A549 (cell line): ENCODE results near the gene CRYBG2. TPM values are rescaled to one million over a fixed set of nuclear protein-coding genes. Genes with fewer than 3 reads are reported as not detected.
A peak's percentile ranks its signal among the peaks of the same experiment; 100 is the strongest.

Experiments used
- ATAC-seq, 2 experiments: fragments of 200-7000 bp in 1 of 2; fragments of >200 bp in 1 of 2; cut with Nextera tagmentation in 1 of 2; cut with Tn5 transposase in 1 of 2; 3 replicates each; pipeline versions ENCODE4 v1.8.0 to v1.9.1; 2018 to 2020; ENCODE audit warnings: mild to moderate bottlenecking in 1 of 2, moderate library complexity in 1 of 2
- CTCF ChIA-PET: fragments of 300-600 bp; sonication (Branson Sonifier 250); formaldehyde crosslinking; extraction: SDS; loops from one replicate; lab custom pipeline; 2021; ENCODE audit warnings: antibody characterized with exemption, inconsistent platforms; lab: Yijun Ruan, JAX
- POLR2A ChIA-PET: fragments of 350-600 bp; formaldehyde crosslinking; extraction: SDS; loops from one replicate; lab custom pipeline; 2021; ENCODE audit warnings: antibody characterized with exemption, inconsistent platforms; lab: Yijun Ruan, JAX
- DNase-seq, 2 experiments: peaks; one replicate each; pipeline versions ENCODE4 v3.0.0 to v3.0.0-alpha.2; 2011 to 2016; ENCODE audit warnings: low read depth in 1 of 2, low spot score in 1 of 2
- FAIRE-seq: peaks from 2 replicates; lab custom pipeline; 2011; peaks lifted over from hg19 to GRCh38; lab: Jason Lieb, UNC
- H3K27ac ChIP-seq, 2 experiments: fragments of >200 bp; sonication (Bioruptor Twin); formaldehyde crosslinking; 3 replicates each; pipeline ENCODE4 v1.5.1; 2016 to 2017
- H3K4me1 ChIP-seq: fragments of >200 bp; sonication (Bioruptor Twin); formaldehyde crosslinking; 3 replicates; pipeline ENCODE4 v1.6.1; 2016
- H3K4me2 ChIP-seq: fragments of >200 bp; sonication (Bioruptor Twin); formaldehyde crosslinking; 3 replicates; pipeline ENCODE4 v1.6.1; 2016
- H3K4me3 ChIP-seq: fragments of >200 bp; sonication (Bioruptor Twin); formaldehyde crosslinking; 3 replicates; pipeline ENCODE4 v1.5.1; 2016
- H3K9me3 ChIP-seq: fragments of >200 bp; sonication (Bioruptor Twin); formaldehyde crosslinking; 3 replicates; pipeline ENCODE4 v1.6.1; 2016
- CBX2 ChIP-seq: fragments of 200-600 bp; sonication (generic); IDR thresholded peaks from 2 replicates; pipeline ENCODE4 v1.6.1; 2016; ENCODE audit warnings: low read depth, mild to moderate bottlenecking, borderline replicate concordance
- CHD2 ChIP-seq: fragments of 150-350 bp; IDR thresholded peaks from 2 replicates; pipeline ENCODE4 v1.6.1; 2014; ENCODE audit warnings: low read length; ENCODE audit not compliant: partially characterized antibody
- CHD4 ChIP-seq: fragments of 200-600 bp; sonication (generic); IDR thresholded peaks from 2 replicates; pipeline ENCODE4 v1.6.1; 2016; ENCODE audit warnings: antibody characterized with exemption, mild to moderate bottlenecking, borderline replicate concordance
- EHF ChIP-seq: fragments of 250-450 bp; sonication (Bioruptor Pico); IDR thresholded peaks from 2 replicates; pipeline ENCODE4 v1.5.0; 2020; ENCODE audit warnings: mild to moderate bottlenecking
- EHMT2 ChIP-seq: fragments of 200-600 bp; sonication (generic); IDR thresholded peaks from 2 replicates; pipeline ENCODE4 v1.6.1; 2016; ENCODE audit warnings: antibody characterized with exemption, low read depth, mild to moderate bottlenecking, moderate library complexity
- ESRRA ChIP-seq: fragments of 150-350 bp; IDR thresholded peaks from 2 replicates; pipeline ENCODE4 v1.6.1; 2014; ENCODE audit warnings: mild to moderate bottlenecking, low read length, borderline replicate concordance
- GATA3 ChIP-seq: IDR thresholded peaks from 2 replicates; pipeline ENCODE4 v1.6.1; 2012; ENCODE audit warnings: borderline replicate concordance
- JUN ChIP-seq, 2 experiments: fragments of >200 bp; sonication (Bioruptor Twin); formaldehyde crosslinking; IDR thresholded peaks; 2 replicates in 1 of 2; 3 replicates in 1 of 2; pipeline ENCODE4 v1.6.1; 2016 to 2017
- KDM1A ChIP-seq: fragments of 200-600 bp; sonication (generic); IDR thresholded peaks from 2 replicates; pipeline ENCODE4 v1.6.1; 2016; ENCODE audit warnings: low read depth, mild to moderate bottlenecking
- MAFK ChIP-seq: fragments of 450-650 bp; IDR thresholded peaks from 2 replicates; pipeline ENCODE4 v1.6.1; 2014; ENCODE audit not compliant: partially characterized antibody
- NFE2L2 ChIP-seq: fragments of 150-350 bp; conservative IDR thresholded peaks from 2 replicates; pipeline ENCODE4 v1.6.1; 2014; ENCODE audit warnings: low read length
- POLR2AphosphoS2 ChIP-seq: conservative IDR thresholded peaks from 2 replicates; pipeline ENCODE4 v1.6.1; 2012; ENCODE audit warnings: low read length, improper control_type of control experiment, inconsistent platforms
- RCOR1 ChIP-seq: fragments of 150-350 bp; IDR thresholded peaks from 2 replicates; pipeline ENCODE4 v1.6.1; 2014; ENCODE audit warnings: antibody characterized with exemption, low read length, low read depth
- RFX5 ChIP-seq: fragments of 450-650 bp; IDR thresholded peaks from 2 replicates; pipeline ENCODE4 v1.7.1; 2014; ENCODE audit warnings: antibody characterized with exemption, mild to moderate bottlenecking, moderate library complexity
- SREBF2 ChIP-seq: fragments of 450-650 bp; IDR thresholded peaks from 2 replicates; pipeline ENCODE4 v1.6.1; 2014; ENCODE audit warnings: mild to moderate bottlenecking, moderate library complexity
- ZFP36 ChIP-seq: fragments of 450-650 bp; IDR thresholded peaks from 2 replicates; pipeline ENCODE4 v1.6.1; 2014; ENCODE audit warnings: borderline replicate concordance; ENCODE audit not compliant: partially characterized antibody
- WGBS: methylation state at CpG from one replicate; pipeline ENCODE4 v1.1.6; 2017; ENCODE audit errors: missing lambda C conversion rate; 5-methylcytosine and 5-hydroxymethylcytosine counted together
- polyA plus RNA-seq, 4 experiments: library from polyadenylated mRNA; depleted of rRNA in 3 of 4; stranded (reverse); fragments of >200 nt; fragmentation: RNase III in 1 of 4; extraction: RNeasy Plus Mini Kit Qiagen cat#74134 plus additional on column Dnase treatment in 1 of 4; gene quantifications; 2 replicates in 3 of 4; 3 replicates in 1 of 4; pipeline ENCODE4 v1.2.3, GENCODE V29; 2011 to 2017
- TF ChIP-seq, protein P1 (sequence below): fragments of 150-350 bp; IDR thresholded peaks from 2 replicates; pipeline ENCODE4 v1.6.1; 2014; ENCODE audit warnings: low read depth, mild to moderate bottlenecking, low read length
- TF ChIP-seq, protein P2 (sequence below): fragments of >200 bp; sonication (Bioruptor Twin); formaldehyde crosslinking; IDR thresholded peaks from 2 replicates; pipeline ENCODE4 v1.6.1; 2016
- TF ChIP-seq, protein P3 (sequence below): fragments of 200-600 bp; sonication (generic); IDR thresholded peaks from 2 replicates; pipeline ENCODE4 v1.6.1; 2016; ENCODE audit warnings: antibody characterized with exemption, mild to moderate bottlenecking, moderate library complexity
- TF ChIP-seq, protein P4 (sequence below): fragments of >200 bp; sonication (Bioruptor Twin); formaldehyde crosslinking; IDR thresholded peaks from 3 replicates; pipeline ENCODE4 v1.6.1; 2016
- TF ChIP-seq, protein P5 (sequence below): fragments of 450-650 bp; IDR thresholded peaks from 2 replicates; pipeline ENCODE4 v1.6.1; 2014; ENCODE audit warnings: antibody characterized with exemption

The CRYBG2 gene
- polyA plus RNA-seq, 2 of the 4 experiments (the other 2 are of a cell fraction), result 0.67 to 2.7 TPM

DNA sequence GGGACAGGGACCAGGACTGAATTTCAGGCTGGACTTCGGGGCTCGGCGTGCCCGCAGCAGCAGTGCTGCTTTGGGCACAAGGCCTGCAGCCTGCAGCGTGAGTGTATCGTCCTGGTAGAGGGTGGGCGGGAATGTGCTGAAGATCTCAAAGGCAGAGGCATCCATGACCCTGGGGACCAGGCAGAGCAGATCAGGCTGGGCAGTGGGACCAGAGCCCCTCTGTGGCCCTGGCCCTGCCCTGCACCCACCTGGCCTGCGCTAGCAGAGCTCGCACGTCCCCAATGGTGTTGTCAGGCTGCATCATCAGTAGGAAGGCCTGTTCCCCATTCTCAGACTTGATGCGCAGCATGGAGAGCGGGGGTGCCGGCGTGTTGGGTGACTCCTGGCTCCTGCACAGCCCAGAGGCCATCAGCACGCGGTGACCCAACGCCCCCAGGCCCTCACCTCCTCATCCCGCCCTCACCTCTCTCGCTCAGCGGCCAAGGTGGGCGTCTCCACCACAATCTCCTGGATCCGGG, 71.5 kb downstream of the CRYBG2 start:
- Histone ChIP-seq H3K9me3 (no peaks in the 10 kb centered on the region), H3K4me2 (no peak overlapping the region), H3K27ac (no peak overlapping the region), H3K4me3 (no peak overlapping the region), H3K4me1 (peaks cover 37% of the 10 kb centered on the region)
- no peak for DNase-seq
- WGBS, result 87% methylated on average over 19 of the region's 22 CpGs
- ChIA-PET CTCF (interaction anchor here (1.8 to 2.2 kb wide), 4 partner anchors 39 to 135 kb away, joined by 4 to 9 read pairs (median 6); partner anchors contain the start of gene ZNF593), POLR2A (no interaction called here)
- ATAC-seq, result no peak
- no peak for TF ChIP-seq CBX2
- no peak for TF ChIP-seq ESRRA
- FAIRE-seq, result no peak

DNA sequence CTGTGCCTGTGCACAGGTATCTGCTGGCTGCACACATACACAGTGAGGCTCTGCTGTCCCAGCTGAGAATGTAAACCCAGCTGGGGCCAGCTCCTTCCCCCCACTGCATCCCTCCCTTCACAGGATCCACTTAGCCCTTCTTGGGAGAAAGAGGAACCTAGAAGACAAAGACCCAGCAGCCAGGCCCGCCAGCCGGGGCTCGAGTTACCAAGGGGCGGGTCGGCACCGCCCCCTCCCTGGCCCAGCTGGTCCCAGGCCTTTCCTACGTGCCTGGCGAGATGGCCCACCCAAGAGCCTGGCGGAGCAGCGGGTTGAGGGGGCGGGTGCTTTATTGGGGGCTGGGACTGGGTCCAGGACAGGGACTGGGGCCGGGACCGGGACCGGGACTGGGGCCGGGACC, 72.0 kb downstream of the CRYBG2 start:
- ATAC-seq, result no peak
- no CpG with 5 or more reads among the region's 15 CpGs for WGBS
- Histone ChIP-seq H3K4me2 (no peak overlapping the region), H3K4me1 (peaks cover 38% of the 10 kb centered on the region), H3K9me3 (no peaks in the 10 kb centered on the region), H3K4me3 (no peak overlapping the region), H3K27ac (no peak overlapping the region)
- TF ChIP-seq RFX5 (no peak), CHD2 (no peak), GATA3 (no peak)
- TF ChIP-seq, protein P1, sequence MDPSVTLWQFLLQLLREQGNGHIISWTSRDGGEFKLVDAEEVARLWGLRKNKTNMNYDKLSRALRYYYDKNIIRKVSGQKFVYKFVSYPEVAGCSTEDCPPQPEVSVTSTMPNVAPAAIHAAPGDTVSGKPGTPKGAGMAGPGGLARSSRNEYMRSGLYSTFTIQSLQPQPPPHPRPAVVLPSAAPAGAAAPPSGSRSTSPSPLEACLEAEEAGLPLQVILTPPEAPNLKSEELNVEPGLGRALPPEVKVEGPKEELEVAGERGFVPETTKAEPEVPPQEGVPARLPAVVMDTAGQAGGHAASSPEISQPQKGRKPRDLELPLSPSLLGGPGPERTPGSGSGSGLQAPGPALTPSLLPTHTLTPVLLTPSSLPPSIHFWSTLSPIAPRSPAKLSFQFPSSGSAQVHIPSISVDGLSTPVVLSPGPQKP, result no peak
- no peak for FAIRE-seq
- no peak for DNase-seq
- ChIA-PET CTCF (interaction anchor here (1.8 to 1.9 kb wide), 3 partner anchors 39 to 135 kb away, joined by 4 to 9 read pairs (median 5); no protein-coding TSS in a partner anchor), POLR2A (no interaction called here)

DNA sequence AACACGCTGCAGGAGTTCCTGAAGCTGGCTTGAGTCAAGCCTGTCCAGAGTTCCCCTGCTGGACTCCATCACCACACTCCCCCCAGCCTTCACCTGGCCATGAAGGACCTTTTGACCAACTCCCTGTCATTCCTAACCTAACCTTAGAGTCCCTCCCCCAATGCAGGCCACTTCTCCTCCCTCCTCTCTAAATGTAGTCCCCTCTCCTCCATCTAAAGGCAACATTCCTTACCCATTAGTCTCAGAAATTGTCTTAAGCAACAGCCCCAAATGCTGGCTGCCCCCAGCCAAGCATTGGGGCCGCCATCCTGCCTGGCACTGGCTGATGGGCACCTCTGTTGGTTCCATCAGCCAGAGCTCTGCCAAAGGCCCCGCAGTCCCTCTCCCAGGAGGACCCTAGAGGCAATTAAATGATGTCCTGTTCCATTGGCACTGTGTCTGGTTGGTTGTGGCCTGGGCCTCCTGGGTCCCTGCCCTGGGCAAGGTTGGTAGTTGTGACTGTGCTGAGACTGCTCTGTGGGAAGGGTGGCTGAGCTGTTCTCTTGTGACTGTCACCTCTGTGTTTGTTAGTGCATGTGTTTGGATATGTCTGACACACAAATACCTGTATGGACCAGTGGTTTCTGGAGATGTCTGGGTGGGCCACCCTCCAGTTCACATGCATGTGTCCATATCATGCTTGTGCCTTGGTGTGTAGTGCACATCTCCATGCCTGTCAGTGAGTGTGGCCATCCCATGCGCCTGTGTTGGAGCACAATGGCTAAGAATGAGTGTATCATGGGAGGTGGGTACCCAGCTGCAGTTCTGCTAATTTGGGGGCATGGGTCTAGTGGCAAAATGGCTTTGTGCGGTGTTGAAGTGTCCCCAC, 72.6 kb downstream of the CRYBG2 start:
- WGBS, result 92% methylated on average over 2 of the region's 5 CpGs
- H3K4me3 ChIP-seq, result peak overlapping the region; percentile 98; the same call in 2 of the 3 replicates
- peak overlapping the region in 1 of 2 experiments; percentile 99; a peak in 3 of 6 replicates for H3K27ac ChIP-seq

More for the DNA sequence above, 72.6 kb downstream of the CRYBG2 start:
- POLR2A ChIA-PET, result no interaction called here
- Histone ChIP-seq H3K9me3 (no peaks in the 10 kb centered on the region), H3K4me2 (peak overlapping the region; percentile 83)
- TF ChIP-seq NFE2L2 (no peak), RCOR1 (no peak), KDM1A (no peak), GATA3 (no peak), JUN (IDR thresholded peaks at IDR 0.05) (no peak), EHMT2 (no peak), POLR2AphosphoS2 (no peak), ZFP36 (no peak), EHF (CRISPR knock-in tag) (no peak), CHD4 (no peak), MAFK (no peak), SREBF2 (no peak)
- TF ChIP-seq, protein P2, sequence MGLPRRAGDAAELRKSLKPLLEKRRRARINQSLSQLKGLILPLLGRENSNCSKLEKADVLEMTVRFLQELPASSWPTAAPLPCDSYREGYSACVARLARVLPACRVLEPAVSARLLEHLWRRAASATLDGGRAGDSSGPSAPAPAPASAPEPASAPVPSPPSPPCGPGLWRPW, result no peak
- TF ChIP-seq, protein P3, sequence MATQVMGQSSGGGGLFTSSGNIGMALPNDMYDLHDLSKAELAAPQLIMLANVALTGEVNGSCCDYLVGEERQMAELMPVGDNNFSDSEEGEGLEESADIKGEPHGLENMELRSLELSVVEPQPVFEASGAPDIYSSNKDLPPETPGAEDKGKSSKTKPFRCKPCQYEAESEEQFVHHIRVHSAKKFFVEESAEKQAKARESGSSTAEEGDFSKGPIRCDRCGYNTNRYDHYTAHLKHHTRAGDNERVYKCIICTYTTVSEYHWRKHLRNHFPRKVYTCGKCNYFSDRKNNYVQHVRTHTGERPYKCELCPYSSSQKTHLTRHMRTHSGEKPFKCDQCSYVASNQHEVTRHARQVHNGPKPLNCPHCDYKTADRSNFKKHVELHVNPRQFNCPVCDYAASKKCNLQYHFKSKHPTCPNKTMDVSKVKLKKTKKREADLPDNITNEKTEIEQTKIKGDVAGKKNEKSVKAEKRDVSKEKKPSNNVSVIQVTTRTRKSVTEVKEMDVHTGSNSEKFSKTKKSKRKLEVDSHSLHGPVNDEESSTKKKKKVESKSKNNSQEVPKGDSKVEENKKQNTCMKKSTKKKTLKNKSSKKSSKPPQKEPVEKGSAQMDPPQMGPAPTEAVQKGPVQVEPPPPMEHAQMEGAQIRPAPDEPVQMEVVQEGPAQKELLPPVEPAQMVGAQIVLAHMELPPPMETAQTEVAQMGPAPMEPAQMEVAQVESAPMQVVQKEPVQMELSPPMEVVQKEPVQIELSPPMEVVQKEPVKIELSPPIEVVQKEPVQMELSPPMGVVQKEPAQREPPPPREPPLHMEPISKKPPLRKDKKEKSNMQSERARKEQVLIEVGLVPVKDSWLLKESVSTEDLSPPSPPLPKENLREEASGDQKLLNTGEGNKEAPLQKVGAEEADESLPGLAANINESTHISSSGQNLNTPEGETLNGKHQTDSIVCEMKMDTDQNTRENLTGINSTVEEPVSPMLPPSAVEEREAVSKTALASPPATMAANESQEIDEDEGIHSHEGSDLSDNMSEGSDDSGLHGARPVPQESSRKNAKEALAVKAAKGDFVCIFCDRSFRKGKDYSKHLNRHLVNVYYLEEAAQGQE, result no peak
- TF ChIP-seq, protein P4, sequence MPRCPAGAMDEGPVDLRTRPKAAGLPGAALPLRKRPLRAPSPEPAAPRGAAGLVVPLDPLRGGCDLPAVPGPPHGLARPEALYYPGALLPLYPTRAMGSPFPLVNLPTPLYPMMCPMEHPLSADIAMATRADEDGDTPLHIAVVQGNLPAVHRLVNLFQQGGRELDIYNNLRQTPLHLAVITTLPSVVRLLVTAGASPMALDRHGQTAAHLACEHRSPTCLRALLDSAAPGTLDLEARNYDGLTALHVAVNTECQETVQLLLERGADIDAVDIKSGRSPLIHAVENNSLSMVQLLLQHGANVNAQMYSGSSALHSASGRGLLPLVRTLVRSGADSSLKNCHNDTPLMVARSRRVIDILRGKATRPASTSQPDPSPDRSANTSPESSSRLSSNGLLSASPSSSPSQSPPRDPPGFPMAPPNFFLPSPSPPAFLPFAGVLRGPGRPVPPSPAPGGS, result no peak
- TF ChIP-seq, protein P1, result no peak
- TF ChIP-seq, protein P5, sequence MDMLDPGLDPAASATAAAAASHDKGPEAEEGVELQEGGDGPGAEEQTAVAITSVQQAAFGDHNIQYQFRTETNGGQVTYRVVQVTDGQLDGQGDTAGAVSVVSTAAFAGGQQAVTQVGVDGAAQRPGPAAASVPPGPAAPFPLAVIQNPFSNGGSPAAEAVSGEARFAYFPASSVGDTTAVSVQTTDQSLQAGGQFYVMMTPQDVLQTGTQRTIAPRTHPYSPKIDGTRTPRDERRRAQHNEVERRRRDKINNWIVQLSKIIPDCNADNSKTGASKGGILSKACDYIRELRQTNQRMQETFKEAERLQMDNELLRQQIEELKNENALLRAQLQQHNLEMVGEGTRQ, result no peak
- TF ChIP-seq, all 56 proteins: peak for 0
- ATAC-seq, result no peak
- CTCF ChIA-PET, result interaction anchor here (0.5 to 2.4 kb wide), 7 partner anchors 18 to 136 kb away, joined by 3 to 9 read pairs (median 5); partner anchors contain the start of gene CEP85
- DNase-seq, result no peak
- peaks cover 45% of the 10 kb centered on the region for H3K4me1 ChIP-seq
- FAIRE-seq, result no peak
